DMS79 treated with DMSO at 0.1 percent for 48 hours (cell line): ENCODE results near the gene CACTIN.

Experiments
- DNase-seq: peaks from one replicate; lab custom pipeline; 2025; lab: John Stamatoyannopoulos, UW

The CACTIN gene

DNA sequence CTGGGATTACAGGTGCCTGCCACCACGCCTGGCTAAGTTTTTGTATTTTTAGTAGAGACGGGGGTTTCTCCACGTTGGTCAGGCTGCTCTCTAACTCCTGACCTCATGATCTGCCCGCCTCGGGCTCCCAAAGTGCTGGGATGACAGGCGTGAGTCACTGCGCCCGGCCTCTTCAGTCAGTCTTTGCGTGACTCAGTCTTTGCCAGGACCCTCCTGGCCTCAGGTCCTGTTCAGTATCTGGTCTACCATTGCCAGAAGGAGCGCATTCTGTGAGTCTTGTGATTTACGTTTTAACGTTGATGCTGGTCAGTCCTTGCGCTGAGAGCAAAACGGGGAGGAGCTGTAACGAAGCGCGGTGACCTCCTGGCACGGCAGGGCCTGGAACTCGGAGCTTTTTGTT lies 61.5 kb downstream of the CACTIN start:
- DNase-seq = no peak

DNA sequence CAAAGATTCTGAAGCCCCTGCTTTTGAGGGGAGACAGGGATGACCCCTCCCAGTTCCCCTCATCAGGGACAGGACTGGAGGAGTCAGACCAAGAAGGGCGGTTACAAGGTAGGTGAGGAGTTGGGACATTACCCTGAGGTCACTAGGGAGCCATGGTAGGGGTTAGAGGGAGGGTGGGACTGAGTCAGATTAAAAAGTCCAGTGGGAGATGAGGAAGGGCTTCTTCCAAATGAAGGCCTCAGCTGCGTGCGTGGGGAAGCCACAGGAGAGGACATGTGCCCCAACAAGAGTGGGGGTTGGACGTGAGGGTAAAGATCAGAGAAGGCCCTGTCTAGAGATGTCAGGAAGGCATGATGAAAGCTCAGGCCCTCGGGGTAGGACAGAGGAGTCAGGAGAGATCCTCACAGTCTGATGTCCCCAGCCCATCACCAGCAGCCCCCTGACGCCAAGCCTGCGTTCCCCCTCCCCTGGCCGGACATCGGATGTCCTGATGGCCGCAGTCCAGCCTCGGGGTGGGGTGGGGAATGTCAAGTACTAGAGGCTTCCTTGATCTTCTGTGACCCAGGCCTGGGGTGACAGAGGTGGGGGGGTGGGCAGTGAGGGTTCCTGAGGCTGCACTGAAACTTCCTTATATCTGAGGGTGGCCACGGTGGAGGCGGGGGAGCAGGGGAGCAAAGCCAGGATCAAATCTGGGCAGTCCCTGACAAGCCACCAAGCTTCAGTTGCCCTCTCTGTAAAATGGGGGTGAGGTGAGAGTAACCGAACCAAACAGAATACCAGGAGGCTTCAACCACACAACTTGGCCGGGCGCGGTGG lies 62.7 kb downstream of the CACTIN start:
- no peak for DNase-seq
